HL-60 (cell line): ENCODE results near the gene USP13.

Experiments
- GABPA ChIP-seq: IDR thresholded peaks from 2 replicates; pipeline ENCODE4 v1.6.1; 2012; ENCODE audit warnings: low read depth
- TF ChIP-seq, protein P1 (sequence below): IDR thresholded peaks from one replicate; pipeline ENCODE4 v1.5.1; 2011; ENCODE audit warnings: low read length, control low read depth, inconsistent platforms; ENCODE audit not compliant: insufficient read depth

DNA sequence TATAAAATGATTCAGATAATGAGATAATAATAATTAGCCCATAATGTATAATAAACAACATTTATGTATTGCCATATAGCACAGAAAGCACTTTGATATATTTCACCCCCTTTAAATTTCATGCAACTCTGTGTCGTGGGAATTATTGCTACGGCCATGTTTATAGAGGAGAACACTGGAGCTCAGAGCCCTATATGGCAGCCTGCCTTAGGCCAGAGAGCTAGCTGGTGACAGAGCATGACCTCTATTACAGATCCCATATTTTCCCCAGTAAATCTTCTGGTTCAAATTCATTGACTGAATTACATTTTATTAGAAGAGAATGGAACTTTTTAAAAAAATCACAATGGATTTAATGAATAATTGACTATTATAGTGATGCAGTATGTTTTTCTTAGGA, 25.0 kb downstream of the USP13 start:
- TF ChIP-seq, protein P1, sequence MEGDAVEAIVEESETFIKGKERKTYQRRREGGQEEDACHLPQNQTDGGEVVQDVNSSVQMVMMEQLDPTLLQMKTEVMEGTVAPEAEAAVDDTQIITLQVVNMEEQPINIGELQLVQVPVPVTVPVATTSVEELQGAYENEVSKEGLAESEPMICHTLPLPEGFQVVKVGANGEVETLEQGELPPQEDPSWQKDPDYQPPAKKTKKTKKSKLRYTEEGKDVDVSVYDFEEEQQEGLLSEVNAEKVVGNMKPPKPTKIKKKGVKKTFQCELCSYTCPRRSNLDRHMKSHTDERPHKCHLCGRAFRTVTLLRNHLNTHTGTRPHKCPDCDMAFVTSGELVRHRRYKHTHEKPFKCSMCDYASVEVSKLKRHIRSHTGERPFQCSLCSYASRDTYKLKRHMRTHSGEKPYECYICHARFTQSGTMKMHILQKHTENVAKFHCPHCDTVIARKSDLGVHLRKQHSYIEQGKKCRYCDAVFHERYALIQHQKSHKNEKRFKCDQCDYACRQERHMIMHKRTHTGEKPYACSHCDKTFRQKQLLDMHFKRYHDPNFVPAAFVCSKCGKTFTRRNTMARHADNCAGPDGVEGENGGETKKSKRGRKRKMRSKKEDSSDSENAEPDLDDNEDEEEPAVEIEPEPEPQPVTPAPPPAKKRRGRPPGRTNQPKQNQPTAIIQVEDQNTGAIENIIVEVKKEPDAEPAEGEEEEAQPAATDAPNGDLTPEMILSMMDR, result no peak
- TF ChIP-seq GABPA, result no peak
